Activated CD8-positive, alpha-beta memory T cell treated with anti-CD3 and anti-CD28 coated beads for 1 hour (primary cell): ENCODE data around the gene VAPB.
"Not testable (repeated sequence)": the region's sequence is repeated elsewhere in the genome, so short reads cannot be mapped to it uniquely, and the experiment has no call there.

Experiments
- DNase-seq, 2 donors: peaks; one replicate each; pipeline ENCODE4 v3.0.0-alpha.2; 2020; ENCODE audit warnings: low read depth in 1 of 2; ENCODE audit errors: extremely low read depth in 1 of 2

Gene VAPB

GRCh38 chr20:58406422-58407001, 17.5 kb downstream of the VAPB start:
- no peak for DNase-seq

- DNase-seq: no peak
These were observed 18.3 kb downstream of the VAPB start for GRCh38 chr20:58407201-58407873.

GRCh38 chr20:58407966-58408557, 19.0 kb downstream of the VAPB start:
- DNase-seq: no peak

GRCh38 chr20:58408603-58409246, 19.7 kb downstream of the VAPB start:
- DNase-seq: no peak

- not testable (repeated sequence) for DNase-seq
These were observed 25.2 kb downstream of the VAPB start for GRCh38 chr20:58414216-58414615.

GRCh38 chr20:58414786-58415185, 25.8 kb downstream of the VAPB start:
- not testable (repeated sequence) for DNase-seq

GRCh38 chr20:58416057-58416456, 27.0 kb downstream of the VAPB start:
- no peak for DNase-seq

GRCh38 chr20:58416835-58417234, 27.8 kb downstream of the VAPB start:
- DNase-seq: no peak

- DNase-seq: no peak
These were observed 28.4 kb downstream of the VAPB start for GRCh38 chr20:58417438-58417837.

- no peak for DNase-seq
These were observed 30.1 kb downstream of the VAPB start for GRCh38 chr20:58418949-58419748.

GRCh38 chr20:58420798-58421496, 31.9 kb downstream of the VAPB start:
- DNase-seq: no peak

GRCh38 chr20:58421497-58421850, 32.4 kb downstream of the VAPB start:
- DNase-seq: no peak

- no peak for DNase-seq
These were observed 35.4 kb downstream of the VAPB start for GRCh38 chr20:58424218-58424969.

- DNase-seq: not testable (repeated sequence)
These were observed 38.5 kb downstream of the VAPB start for GRCh38 chr20:58427571-58427970.

GRCh38 chr20:58428364-58428763, 39.3 kb downstream of the VAPB start:
- DNase-seq: no peak

GRCh38 chr20:58429303-58429702, 40.3 kb downstream of the VAPB start:
- no peak for DNase-seq

GRCh38 chr20:58431134-58431533, 42.1 kb downstream of the VAPB start:
- DNase-seq: no peak

- no peak for DNase-seq
These were observed 43.3 kb downstream of the VAPB start for GRCh38 chr20:58432186-58432954.

- no peak for DNase-seq
These were observed 44.1 kb downstream of the VAPB start for GRCh38 chr20:58433029-58433647.
